Measurements from ENCODE around the gene ELMOD3. TPM values are rescaled to one million over a fixed set of nuclear protein-coding genes. Genes with fewer than 3 reads are reported as not detected.
A peak's percentile ranks its signal among the peaks of the same experiment; 100 is the strongest.
"Not testable (repeated sequence)": the region's sequence is repeated elsewhere in the genome, so short reads cannot be mapped to it uniquely, and the experiment has no call there.

ELMOD3 gene
- 10 to 100 TPM in 5 of 6 donors, 1 to 10 TPM in 1; 9.8 to 23.1 (median 13.8) TPM for polyA plus RNA-seq (ENCODE audit: low read depth in 6 of 6)

- H3K4me1 Mint-ChIP-seq = peaks cover 27 to 57% (median 44%) of the 10 kb centered on the region in 3 donors
- no peaks in the 10 kb centered on the region for H3K27me3 Mint-ChIP-seq
- H3K36me3 Mint-ChIP-seq = peaks cover 14% of the 10 kb centered on the region in 2 donors
- no peaks in the 10 kb centered on the region for H3K9me3 Mint-ChIP-seq
- ATAC-seq (ENCODE audit: low read depth in 2 of 2) (peak; percentile 95 to 97), DNase-seq (peak; percentile 98)
- peak within 1 kb of the TSS; percentile 96 to 100 (median 98) for H3K4me3 Mint-ChIP-seq
- peak within 1 kb of the TSS; percentile 98 to 100 (median 100) for H3K27ac Mint-ChIP-seq
These were observed at the start of gene ELMOD3, which contains the start of gene RETSAT for GRCh38 chr2:85354286-85355072. Gene ELMOD3 (plus strand): TSS chr2:85354769. CDS start chr2:85357199, 2,430 bp downstream. Gene RETSAT (minus strand): TSS chr2:85354528. CDS start chr2:85354507, 21 bp downstream.

- no peaks in the 10 kb centered on the region for H3K36me3 Mint-ChIP-seq
- H3K4me3 Mint-ChIP-seq = peak overlapping the region in 6 of 8 donors; percentile 46 to 80 (median 67)
- H3K27me3 Mint-ChIP-seq = peaks cover 0 to 15% (median 14%) of the 10 kb centered on the region in 3 donors
These were observed 47.1 kb upstream of the ELMOD3 start for GRCh38 chr2:85307527-85307897.

GRCh38 chr2:85308201-85308600, 46.4 kb upstream of the ELMOD3 start:
- Mint-ChIP-seq H3K27ac (peak overlapping the region in 3 of 6 donors; percentile 6 to 71 (median 22)), H3K4me1 (peaks cover 23 to 29% (median 24%) of the 10 kb centered on the region in 3 donors), H3K4me3 (peak overlapping the region in 3 of 8 donors; percentile 16 to 56 (median 16)), H3K9me3 (no peaks in the 10 kb centered on the region), H3K36me3 (no peaks in the 10 kb centered on the region), H3K27me3 (peaks cover 0 to 15% (median 11%) of the 10 kb centered on the region in 3 donors)
- no peak for ATAC-seq (ENCODE audit: low read depth in 2 of 2)
- DNase-seq = no peak

More at GRCh38 chr2:85307527-85307897, 47.1 kb upstream of the ELMOD3 start:
- no peaks in the 10 kb centered on the region for H3K9me3 Mint-ChIP-seq
- H3K4me1 Mint-ChIP-seq = peaks cover 23 to 29% (median 24%) of the 10 kb centered on the region in 3 donors
- ATAC-seq (ENCODE audit: low read depth in 2 of 2) = no peak
- DNase-seq = no peak
- peak overlapping the region in 2 of 6 donors; percentile 62 to 74 for H3K27ac Mint-ChIP-seq

GRCh38 chr2:85308896-85309555, 45.5 kb upstream of the ELMOD3 start:
- ATAC-seq (ENCODE audit: low read depth in 2 of 2) = peak; percentile 16 to 34
- H3K27me3 Mint-ChIP-seq = peaks cover 0 to 11% (median 6%) of the 10 kb centered on the region in 3 donors
- peak overlapping the region; percentile 61 to 97 (median 93) for H3K27ac Mint-ChIP-seq
- no peak for DNase-seq
- peaks cover 24 to 29% (median 28%) of the 10 kb centered on the region in 3 donors for H3K4me1 Mint-ChIP-seq
- no peaks in the 10 kb centered on the region for H3K9me3 Mint-ChIP-seq
- H3K36me3 Mint-ChIP-seq = no peaks in the 10 kb centered on the region
- H3K4me3 Mint-ChIP-seq = peak overlapping the region; percentile 56 to 87 (median 78)

GRCh38 chr2:85309699-85310321, 44.8 kb upstream of the ELMOD3 start:
- H3K4me1 Mint-ChIP-seq = peaks cover 28 to 33% (median 28%) of the 10 kb centered on the region in 3 donors
- peak overlapping the region; percentile 39 to 97 (median 83) for H3K27ac Mint-ChIP-seq
- peak overlapping the region; percentile 51 to 87 (median 81) for H3K4me3 Mint-ChIP-seq
- ATAC-seq (ENCODE audit: low read depth in 2 of 2) (peak; percentile 51 to 59), DNase-seq (no peak)
- no peaks in the 10 kb centered on the region for H3K36me3 Mint-ChIP-seq
- peaks cover 0 to 6% (median 0%) of the 10 kb centered on the region in 3 donors for H3K27me3 Mint-ChIP-seq
- no peaks in the 10 kb centered on the region for H3K9me3 Mint-ChIP-seq

GRCh38 chr2:85310330-85310729, 44.2 kb upstream of the ELMOD3 start:
- Mint-ChIP-seq H3K9me3 (no peaks in the 10 kb centered on the region), H3K4me1 (peaks cover 26 to 33% (median 28%) of the 10 kb centered on the region in 3 donors), H3K4me3 (peak overlapping the region in 7 of 8 donors; percentile 51 to 87 (median 79)), H3K36me3 (no peaks in the 10 kb centered on the region), H3K27ac (peak overlapping the region in 5 of 6 donors; percentile 51 to 97 (median 95)), H3K27me3 (peaks cover 0 to 3% (median 0%) of the 10 kb centered on the region in 3 donors)
- no peak for DNase-seq
- no peak for ATAC-seq (ENCODE audit: low read depth in 2 of 2)

- Mint-ChIP-seq H3K36me3 (peaks cover 0 to 6% of the 10 kb centered on the region in 2 donors), H3K27me3 (no peaks in the 10 kb centered on the region), H3K4me1 (peaks cover 27 to 36% (median 28%) of the 10 kb centered on the region in 3 donors), H3K4me3 (no peak overlapping the region), H3K27ac (peak overlapping the region in 2 of 6 donors; percentile 38 to 56), H3K9me3 (no peaks in the 10 kb centered on the region)
- DNase-seq = no peak
- no peak for ATAC-seq (ENCODE audit: low read depth in 2 of 2)
These were observed 42.2 kb upstream of the ELMOD3 start for GRCh38 chr2:85312404-85312803.

GRCh38 chr2:85314884-85315242, 39.7 kb upstream of the ELMOD3 start:
- no peak for DNase-seq
- H3K27me3 Mint-ChIP-seq = no peaks in the 10 kb centered on the region
- H3K4me3 Mint-ChIP-seq = no peak overlapping the region
- peak overlapping the region in 3 of 6 donors; percentile 15 to 40 (median 23) for H3K27ac Mint-ChIP-seq
- H3K36me3 Mint-ChIP-seq = peaks cover 9 to 13% of the 10 kb centered on the region in 2 donors
- ATAC-seq (ENCODE audit: low read depth in 2 of 2) = no peak
- no peaks in the 10 kb centered on the region for H3K9me3 Mint-ChIP-seq
- H3K4me1 Mint-ChIP-seq = peaks cover 23 to 36% (median 26%) of the 10 kb centered on the region in 3 donors

GRCh38 chr2:85315921-85316320, 38.6 kb upstream of the ELMOD3 start:
- H3K27ac Mint-ChIP-seq = peak overlapping the region in 2 of 6 donors; percentile 66 to 72
- H3K4me1 Mint-ChIP-seq = peaks cover 29 to 41% (median 30%) of the 10 kb centered on the region in 3 donors
- not testable (repeated sequence) for H3K4me3 Mint-ChIP-seq; H3K9me3 Mint-ChIP-seq; ATAC-seq (ENCODE audit: low read depth in 2 of 2); H3K27me3 Mint-ChIP-seq; DNase-seq
- H3K36me3 Mint-ChIP-seq = peaks cover 19 to 24% of the 10 kb centered on the region in 2 donors

GRCh38 chr2:85318222-85319074, 36.1 kb upstream of the ELMOD3 start:
- Mint-ChIP-seq H3K4me1 (peaks cover 46 to 62% (median 51%) of the 10 kb centered on the region in 3 donors), H3K27ac (peak overlapping the region in 2 of 6 donors; percentile 40 to 56), H3K27me3 (no peaks in the 10 kb centered on the region), H3K9me3 (no peaks in the 10 kb centered on the region), H3K4me3 (no peak overlapping the region), H3K36me3 (peaks cover 27 to 36% of the 10 kb centered on the region in 2 donors)
- ATAC-seq (ENCODE audit: low read depth in 2 of 2) = no peak
- DNase-seq = no peak

GRCh38 chr2:85319796-85320195, 34.8 kb upstream of the ELMOD3 start:
- H3K4me3 Mint-ChIP-seq = peak overlapping the region in 1 of 8 donors; percentile 16
- DNase-seq (no peak), ATAC-seq (ENCODE audit: low read depth in 2 of 2) (no peak)
- H3K36me3 Mint-ChIP-seq = peaks cover 27 to 39% of the 10 kb centered on the region in 2 donors
- no peaks in the 10 kb centered on the region for H3K27me3 Mint-ChIP-seq
- no peaks in the 10 kb centered on the region for H3K9me3 Mint-ChIP-seq
- H3K4me1 Mint-ChIP-seq = peaks cover 49 to 71% (median 61%) of the 10 kb centered on the region in 3 donors
- peak overlapping the region in 5 of 6 donors; percentile 44 to 95 (median 52) for H3K27ac Mint-ChIP-seq

- DNase-seq = no peak
- H3K9me3 Mint-ChIP-seq = no peaks in the 10 kb centered on the region
- no peak for ATAC-seq (ENCODE audit: low read depth in 2 of 2)
- H3K27me3 Mint-ChIP-seq = no peaks in the 10 kb centered on the region
- H3K4me1 Mint-ChIP-seq = peaks cover 74 to 95% (median 94%) of the 10 kb centered on the region in 3 donors
- peaks cover 30 to 45% of the 10 kb centered on the region in 2 donors for H3K36me3 Mint-ChIP-seq
- H3K27ac Mint-ChIP-seq = peak overlapping the region in 1 of 6 donors; percentile 66
- peak overlapping the region; percentile 24 to 99 (median 38) for H3K4me3 Mint-ChIP-seq
These were observed 31.1 kb upstream of the ELMOD3 start for GRCh38 chr2:85323351-85323987.

Data from naive B cell (primary cell).